GM19240 (cell line): ENCODE data around the gene VIL1.

ENCODE experiments used
- DNase-seq: peaks from one replicate; pipeline ENCODE4 v3.0.0; 2011; ENCODE audit warnings: low spot score; ENCODE audit not compliant: insufficient read length

VIL1 gene

DNA sequence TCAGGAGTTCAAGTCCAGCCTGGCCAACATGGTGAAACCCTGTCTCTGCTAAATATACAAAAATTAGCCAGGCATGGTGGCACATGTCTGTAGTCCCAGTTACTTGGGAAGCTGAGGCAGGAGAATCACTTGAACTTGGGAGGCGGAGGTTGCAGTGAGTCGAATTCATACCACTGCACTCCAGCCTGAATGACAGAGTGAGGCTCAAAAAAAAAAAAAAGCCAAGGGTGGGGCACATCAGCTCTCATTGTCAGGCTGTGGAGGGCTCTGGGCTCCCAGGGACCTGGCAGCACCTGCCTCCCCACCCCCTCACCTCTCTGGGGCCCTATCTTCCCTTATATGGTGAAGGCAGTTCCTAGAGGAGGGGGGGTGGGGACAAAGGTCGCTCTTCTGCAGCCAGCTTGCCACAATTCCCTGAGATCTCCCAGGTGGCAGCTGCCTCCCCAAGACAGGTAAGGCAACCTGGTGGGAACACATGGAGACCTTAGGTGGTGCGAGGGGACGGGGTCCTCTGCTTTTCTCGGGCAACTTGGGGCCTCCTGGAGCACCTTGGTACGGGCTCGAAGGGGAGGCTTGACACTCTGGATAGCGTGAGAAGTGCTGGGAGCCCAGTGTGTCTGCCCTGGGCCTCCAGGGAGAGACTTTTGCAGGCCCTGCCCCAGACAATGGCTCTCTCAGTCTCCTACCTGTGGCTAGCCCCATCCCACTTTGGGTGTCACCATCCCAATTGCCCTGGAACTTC lies at the start of gene VIL1:
VIL1 (plus strand) TSS at position 407 of the 742 bp plus-strand sequence. CDS start 4,656 bp downstream, outside the sequence.
- no peak for DNase-seq

- no peak for DNase-seq
These were observed 49.6 kb upstream of the VIL1 start for GRCh38 chr2:218369330-218369729.

- no peak for DNase-seq
These were observed 48.4 kb upstream of the VIL1 start for GRCh38 chr2:218370410-218371063.

- no peak for DNase-seq
These were observed 47.0 kb upstream of the VIL1 start for GRCh38 chr2:218371983-218372350.

- no peak for DNase-seq
These were observed 44.1 kb upstream of the VIL1 start for GRCh38 chr2:218374795-218375194.

DNA sequence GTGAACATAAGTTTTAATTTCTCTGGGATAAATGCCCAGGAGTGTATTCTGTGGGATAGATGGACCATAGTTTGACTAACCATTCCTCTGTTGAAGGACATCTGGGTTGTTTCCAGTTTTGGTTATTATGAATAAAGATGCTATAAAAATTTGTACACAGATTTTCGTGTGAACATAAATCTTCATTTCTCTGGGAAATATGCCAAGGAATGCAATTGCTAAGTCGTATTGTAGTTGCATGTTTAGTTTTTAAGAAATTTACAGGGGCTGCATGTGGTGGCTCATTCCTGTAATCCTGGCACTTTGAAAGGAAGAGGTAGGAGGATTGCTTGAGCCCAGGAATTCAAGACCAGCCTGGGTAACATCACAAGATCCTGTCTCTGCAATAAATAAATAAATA lies 43.7 kb upstream of the VIL1 start:
- DNase-seq = no peak

DNA sequence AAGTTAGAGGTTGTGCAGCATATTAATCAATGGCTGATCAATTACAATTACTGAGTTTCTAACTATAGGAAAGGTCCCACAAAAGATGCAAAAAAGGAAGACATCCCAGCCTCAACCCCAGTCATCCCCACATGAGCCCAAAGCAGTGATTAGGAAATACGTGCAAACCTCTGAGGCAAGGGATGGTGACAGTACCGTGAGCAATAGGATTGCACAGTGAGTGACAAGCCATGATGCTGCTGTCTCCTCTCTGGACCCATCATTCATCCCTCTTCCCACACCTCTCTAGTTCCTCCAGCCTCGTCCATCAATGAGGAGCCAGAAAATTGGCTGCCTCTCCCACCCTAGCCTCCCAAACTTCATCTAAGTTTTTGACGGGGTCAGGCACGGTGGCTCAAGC lies 40.9 kb upstream of the VIL1 start:
- DNase-seq = no peak

- no peak for DNase-seq
These were observed 37.0 kb upstream of the VIL1 start, which contains the start of gene SLC11A1 for GRCh38 chr2:218381916-218382366. Gene SLC11A1, plus strand, starts transcription at chr2:218382273. Its CDS starts 96 bp downstream, at chr2:218382369.

DNA sequence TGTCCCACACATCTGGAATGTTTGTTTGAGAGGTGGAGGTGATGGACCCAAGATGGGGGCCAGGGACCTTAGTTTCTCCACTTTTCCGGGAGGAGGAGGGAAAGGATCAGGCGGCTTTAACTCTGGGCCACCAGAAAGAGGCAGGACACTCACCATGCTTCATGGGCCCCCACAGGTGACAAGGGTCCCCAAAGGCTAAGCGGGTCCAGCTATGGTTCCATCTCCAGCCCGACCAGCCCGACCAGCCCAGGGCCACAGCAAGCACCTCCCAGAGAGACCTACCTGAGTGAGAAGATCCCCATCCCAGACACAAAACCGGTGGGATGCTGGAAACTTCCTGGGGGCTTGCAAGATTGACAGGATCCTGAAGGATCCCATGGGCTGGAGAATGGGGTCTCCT lies 36.1 kb upstream of the VIL1 start:
- no peak for DNase-seq

GRCh38 chr2:218383892-218384519 lies 34.9 kb upstream of the VIL1 start:
- DNase-seq = no peak

GRCh38 chr2:218384975-218385374 lies 33.9 kb upstream of the VIL1 start:
- DNase-seq = no peak

- no peak for DNase-seq
These were observed 32.2 kb upstream of the VIL1 start for GRCh38 chr2:218386505-218387368.

- DNase-seq = no peak
These were observed 31.3 kb upstream of the VIL1 start for GRCh38 chr2:218387369-218388194.

- no peak for DNase-seq
These were observed 29.4 kb upstream of the VIL1 start for GRCh38 chr2:218389333-218390150.

DNA sequence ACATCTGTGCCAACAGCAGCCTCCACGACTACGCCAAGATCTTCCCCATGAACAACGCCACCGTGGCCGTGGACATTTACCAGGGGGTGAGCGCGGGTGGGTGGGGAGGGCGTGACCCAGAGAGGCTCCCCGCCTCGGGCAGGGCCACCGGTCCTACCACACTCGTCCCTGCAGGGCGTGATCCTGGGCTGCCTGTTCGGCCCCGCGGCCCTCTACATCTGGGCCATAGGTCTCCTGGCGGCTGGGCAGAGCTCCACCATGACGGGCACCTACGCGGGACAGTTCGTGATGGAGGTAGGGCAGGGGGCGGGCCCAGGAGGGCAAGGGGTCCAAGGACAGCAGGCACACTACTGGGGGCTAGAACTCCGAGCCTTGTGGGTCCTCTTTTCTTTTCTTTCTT lies 27.7 kb upstream of the VIL1 start:
- no peak for DNase-seq

DNA sequence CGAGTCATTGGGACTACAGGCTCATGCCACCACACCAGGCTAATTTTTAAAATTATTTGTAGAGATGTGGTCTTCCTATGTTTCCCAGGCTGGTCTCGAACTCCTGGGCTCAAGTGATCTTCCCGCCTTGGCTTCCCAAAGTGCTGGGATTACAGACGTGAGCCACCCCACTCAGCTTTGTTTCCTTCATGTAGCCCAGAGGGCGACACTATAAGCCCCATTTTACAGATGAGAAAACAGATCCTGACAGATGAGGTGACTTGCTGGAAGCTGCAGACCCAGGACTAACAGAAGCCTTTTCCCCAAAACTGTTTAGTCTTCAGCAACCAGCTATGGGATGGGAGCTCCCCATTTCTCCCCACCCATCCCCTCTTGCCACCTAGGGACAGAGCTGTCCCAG lies 26.5 kb upstream of the VIL1 start:
- DNase-seq = no peak

- no peak for DNase-seq
These were observed 25.9 kb upstream of the VIL1 start for GRCh38 chr2:218392891-218393462.

- DNase-seq = no peak
These were observed 25.1 kb upstream of the VIL1 start for GRCh38 chr2:218393750-218394290.
